Measurements from ENCODE around the gene CSK. TPM values are rescaled to one million over a fixed set of nuclear protein-coding genes. Genes with fewer than 3 reads are reported as not detected.
A peak's percentile ranks its signal among the peaks of the same experiment; 100 is the strongest.

The CSK gene
- total RNA-seq, 1 donor from 2014 or later: 27.9 TPM

- DNase-seq (ENCODE audit: low read depth in 2 of 2): peak in 1 of 2 donors; percentile 42
These were observed 5.6 kb downstream of the CSK start for GRCh38 chr15:74787251-74788041.

GRCh38 chr15:74788042-74788682, 6.3 kb downstream of the CSK start:
- DNase-seq (ENCODE audit: low read depth in 2 of 2): no peak

GRCh38 chr15:74788683-74789151, 6.8 kb downstream of the CSK start:
- no peak for DNase-seq (ENCODE audit: low read depth in 2 of 2)

GRCh38 chr15:74789171-74789631, 7.3 kb downstream of the CSK start:
- no peak for DNase-seq (ENCODE audit: low read depth in 2 of 2)

GRCh38 chr15:74789741-74790079, 7.8 kb downstream of the CSK start:
- DNase-seq (ENCODE audit: low read depth in 2 of 2): no peak

GRCh38 chr15:74790080-74790916, 8.4 kb downstream of the CSK start:
- peak in 1 of 2 donors; percentile 34 for DNase-seq (ENCODE audit: low read depth in 2 of 2)

- no peak for DNase-seq (ENCODE audit: low read depth in 2 of 2)
These were observed 9.1 kb downstream of the CSK start for GRCh38 chr15:74791007-74791406.

GRCh38 chr15:74791667-74792066, 9.8 kb downstream of the CSK start:
- DNase-seq (ENCODE audit: low read depth in 2 of 2): no peak

GRCh38 chr15:74792227-74793016, 10.5 kb downstream of the CSK start:
- DNase-seq (ENCODE audit: low read depth in 2 of 2): no peak

GRCh38 chr15:74793135-74794028, 11.5 kb downstream of the CSK start:
- DNase-seq (ENCODE audit: low read depth in 2 of 2): peak in 1 of 2 donors; percentile 43

GRCh38 chr15:74794248-74794969, 12.5 kb downstream of the CSK start:
- DNase-seq (ENCODE audit: low read depth in 2 of 2): no peak

- no peak for DNase-seq (ENCODE audit: low read depth in 2 of 2)
These were observed 13.1 kb downstream of the CSK start for GRCh38 chr15:74794970-74795349.

GRCh38 chr15:74795966-74796625, 14.2 kb downstream of the CSK start:
- DNase-seq (ENCODE audit: low read depth in 2 of 2): no peak

- no peak for DNase-seq (ENCODE audit: low read depth in 2 of 2)
These were observed 16.7 kb downstream of the CSK start for GRCh38 chr15:74798388-74799254.

GRCh38 chr15:74799255-74799855, 17.5 kb downstream of the CSK start:
- no peak for DNase-seq (ENCODE audit: low read depth in 2 of 2)

- DNase-seq (ENCODE audit: low read depth in 2 of 2): peak; percentile 28 to 62
These were observed 18.1 kb downstream of the CSK start for GRCh38 chr15:74799856-74800558.

- DNase-seq (ENCODE audit: low read depth in 2 of 2): no peak
These were observed 18.7 kb downstream of the CSK start for GRCh38 chr15:74800559-74801094.

Measured in dermis microvascular lymphatic vessel endothelial cell (primary cell).